Kidney epithelial cell (primary cell): ENCODE results near the gene VPS13D. TPM values are rescaled to one million over a fixed set of nuclear protein-coding genes. Genes with fewer than 3 reads are reported as not detected.
"Not testable (repeated sequence)": the region's sequence is repeated elsewhere in the genome, so short reads cannot be mapped to it uniquely, and the experiment has no call there.

Source experiments
- DNase-seq: peaks from one replicate; pipeline ENCODE4 v3.0.0-alpha.2; 2010; ENCODE audit warnings: low read depth
- H3K27me3 ChIP-seq: 2 replicates; pipeline ENCODE4 v1.6.0; 2011; ENCODE audit warnings: low read length; ENCODE audit not compliant: control insufficient read depth, insufficient read depth
- H3K36me3 ChIP-seq: 2 replicates; pipeline ENCODE4 v1.5.1; 2011; ENCODE audit warnings: low read length; ENCODE audit not compliant: control insufficient read depth, insufficient read depth
- H3K4me3 ChIP-seq: 2 replicates; pipeline ENCODE4 v1.5.1; 2011; ENCODE audit warnings: low read depth, mild to moderate bottlenecking, control low read depth, low read length
- total RNA-seq: library from RNA; depleted of rRNA; stranded (reverse); fragments of >200 nt; gene quantifications from 2 replicates; pipeline ENCODE4 v1.2.3, GENCODE V29; 2015
- TF ChIP-seq, protein P1 (sequence below): IDR thresholded peaks from 2 replicates; pipeline ENCODE4 v1.5.1; 2011; ENCODE audit warnings: mild to moderate bottlenecking, moderate library complexity, low read length, control low read depth, inconsistent platforms; ENCODE audit not compliant: insufficient read depth, poor library complexity, severe bottlenecking

Gene VPS13D
- total RNA-seq, 1 donor from 2014 or later, result 22.2 TPM

DNA sequence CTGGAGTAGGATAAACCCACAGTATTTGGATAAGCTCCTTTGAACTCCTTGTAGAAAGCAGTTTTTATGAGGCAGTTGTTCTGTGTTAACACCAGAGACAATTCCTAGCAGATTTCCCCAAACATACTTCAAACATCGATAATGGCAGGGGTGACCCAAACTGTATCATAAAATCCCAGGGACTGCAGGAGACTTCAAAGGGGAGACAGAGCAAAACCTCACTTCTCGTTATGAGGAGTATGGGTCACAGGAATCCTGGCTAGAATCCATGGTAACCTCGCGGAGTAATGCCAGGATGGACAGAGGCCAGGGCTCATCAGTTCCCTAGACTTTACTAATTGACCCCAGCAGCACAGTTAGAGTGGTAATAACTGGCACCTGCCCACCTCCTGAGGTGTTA, 240.2 kb downstream of the VPS13D start:
- TF ChIP-seq, protein P1, sequence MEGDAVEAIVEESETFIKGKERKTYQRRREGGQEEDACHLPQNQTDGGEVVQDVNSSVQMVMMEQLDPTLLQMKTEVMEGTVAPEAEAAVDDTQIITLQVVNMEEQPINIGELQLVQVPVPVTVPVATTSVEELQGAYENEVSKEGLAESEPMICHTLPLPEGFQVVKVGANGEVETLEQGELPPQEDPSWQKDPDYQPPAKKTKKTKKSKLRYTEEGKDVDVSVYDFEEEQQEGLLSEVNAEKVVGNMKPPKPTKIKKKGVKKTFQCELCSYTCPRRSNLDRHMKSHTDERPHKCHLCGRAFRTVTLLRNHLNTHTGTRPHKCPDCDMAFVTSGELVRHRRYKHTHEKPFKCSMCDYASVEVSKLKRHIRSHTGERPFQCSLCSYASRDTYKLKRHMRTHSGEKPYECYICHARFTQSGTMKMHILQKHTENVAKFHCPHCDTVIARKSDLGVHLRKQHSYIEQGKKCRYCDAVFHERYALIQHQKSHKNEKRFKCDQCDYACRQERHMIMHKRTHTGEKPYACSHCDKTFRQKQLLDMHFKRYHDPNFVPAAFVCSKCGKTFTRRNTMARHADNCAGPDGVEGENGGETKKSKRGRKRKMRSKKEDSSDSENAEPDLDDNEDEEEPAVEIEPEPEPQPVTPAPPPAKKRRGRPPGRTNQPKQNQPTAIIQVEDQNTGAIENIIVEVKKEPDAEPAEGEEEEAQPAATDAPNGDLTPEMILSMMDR, result no peak
- no peak overlapping the region for H3K4me3 ChIP-seq
- H3K27me3 ChIP-seq, result no peaks in the 10 kb centered on the region
- no peak for DNase-seq
- no peaks in the 10 kb centered on the region for H3K36me3 ChIP-seq

DNA sequence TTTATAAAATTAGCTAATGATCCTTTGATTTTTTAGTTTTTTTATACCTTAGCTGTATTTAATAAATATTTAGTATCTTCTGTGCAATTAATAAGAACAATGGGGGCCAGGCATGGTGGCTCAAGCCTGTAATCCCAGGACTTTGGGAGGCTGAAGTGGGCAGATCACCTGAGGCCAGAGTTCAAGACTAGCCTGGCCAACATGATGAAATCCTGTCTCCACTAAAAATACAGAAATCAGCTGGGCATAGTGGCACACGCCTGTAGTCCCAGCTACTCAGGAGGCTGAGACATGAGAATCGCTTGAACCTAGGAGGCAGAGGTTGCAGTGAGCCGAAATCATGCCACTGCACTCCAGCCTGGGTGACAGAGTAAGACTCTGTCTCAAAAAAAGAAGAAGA, 241.1 kb downstream of the VPS13D start:
- not testable (repeated sequence) for H3K27me3 ChIP-seq, H3K4me3 ChIP-seq, H3K36me3 ChIP-seq, DNase-seq

DNA sequence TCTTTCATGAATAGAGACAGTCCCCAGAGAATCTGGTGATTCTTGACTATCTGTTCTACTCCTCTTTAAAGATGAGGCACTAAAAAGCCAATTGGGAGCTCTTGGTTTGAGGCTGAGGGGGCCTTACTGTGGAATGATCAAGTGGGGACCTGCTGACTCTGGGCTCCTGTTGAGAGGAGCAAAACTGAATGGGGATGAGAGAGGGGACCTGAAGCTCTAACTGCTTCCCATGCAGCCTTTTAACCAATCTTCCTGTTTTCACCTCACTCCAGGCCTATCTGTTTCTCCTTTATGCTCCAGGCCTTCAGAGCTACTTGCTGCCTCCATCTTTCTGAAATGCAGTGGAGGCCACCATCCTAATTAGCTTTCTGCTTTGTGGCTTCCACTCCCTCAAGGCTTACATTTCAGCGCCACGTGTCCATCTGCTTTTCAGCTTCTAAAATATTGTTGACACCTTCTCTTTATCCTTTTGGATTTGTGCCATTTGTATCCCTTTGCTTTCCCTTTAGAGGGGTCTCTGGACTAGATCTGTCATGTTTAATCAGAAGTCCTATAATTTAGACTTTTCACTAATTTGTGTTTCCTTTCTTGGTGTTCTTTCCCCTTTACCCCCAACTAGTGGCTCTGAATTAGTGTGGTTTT, 242.4 kb downstream of the VPS13D start:
- TF ChIP-seq, protein P1, result no peak
- no peak for DNase-seq
- no peaks in the 10 kb centered on the region for H3K27me3 ChIP-seq

DNA sequence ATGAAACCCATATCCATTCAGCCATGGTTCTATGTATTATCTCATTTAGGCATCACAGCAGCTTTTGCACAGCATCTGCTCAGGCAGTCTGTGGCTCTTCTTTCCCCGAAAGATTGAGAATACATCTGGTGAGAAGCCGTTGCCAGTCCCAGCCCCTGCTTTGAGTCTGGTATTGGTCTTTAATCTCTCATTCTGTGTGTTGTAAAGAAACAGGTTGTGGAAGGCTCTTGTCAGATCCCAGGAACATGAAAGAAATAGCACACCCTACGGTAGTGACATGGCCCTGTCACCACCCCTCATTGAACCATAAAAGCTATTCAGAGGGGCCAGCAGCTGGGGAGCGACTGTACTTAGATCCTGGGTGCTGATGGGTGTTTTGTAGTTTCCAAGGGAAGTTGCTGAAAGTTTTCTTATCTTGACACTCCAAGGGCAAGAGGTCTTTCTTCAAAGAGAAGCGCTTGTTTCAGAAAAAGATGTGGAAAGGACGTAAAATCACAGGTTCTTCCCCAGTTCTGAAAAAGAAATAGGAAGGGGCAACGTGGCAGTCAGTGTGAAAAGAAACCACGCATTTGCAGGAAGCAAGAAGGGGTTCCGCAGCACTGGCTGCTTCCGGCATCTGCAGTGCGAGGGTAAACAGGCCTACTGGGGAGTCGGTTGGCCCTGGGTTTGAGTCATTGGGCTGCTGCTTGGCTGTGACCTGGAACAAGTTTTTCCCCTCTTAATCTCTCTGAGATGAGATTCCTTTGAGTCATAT, 243.1 kb downstream of the VPS13D start:
- H3K4me3 ChIP-seq, result no peak overlapping the region
- no peaks in the 10 kb centered on the region for H3K36me3 ChIP-seq
- TF ChIP-seq, protein P1, result no peak
- H3K27me3 ChIP-seq, result no peaks in the 10 kb centered on the region
- no peak for DNase-seq

More for the DNA sequence above, 242.4 kb downstream of the VPS13D start:
- H3K36me3 ChIP-seq, result no peaks in the 10 kb centered on the region
- no peak overlapping the region for H3K4me3 ChIP-seq

DNA sequence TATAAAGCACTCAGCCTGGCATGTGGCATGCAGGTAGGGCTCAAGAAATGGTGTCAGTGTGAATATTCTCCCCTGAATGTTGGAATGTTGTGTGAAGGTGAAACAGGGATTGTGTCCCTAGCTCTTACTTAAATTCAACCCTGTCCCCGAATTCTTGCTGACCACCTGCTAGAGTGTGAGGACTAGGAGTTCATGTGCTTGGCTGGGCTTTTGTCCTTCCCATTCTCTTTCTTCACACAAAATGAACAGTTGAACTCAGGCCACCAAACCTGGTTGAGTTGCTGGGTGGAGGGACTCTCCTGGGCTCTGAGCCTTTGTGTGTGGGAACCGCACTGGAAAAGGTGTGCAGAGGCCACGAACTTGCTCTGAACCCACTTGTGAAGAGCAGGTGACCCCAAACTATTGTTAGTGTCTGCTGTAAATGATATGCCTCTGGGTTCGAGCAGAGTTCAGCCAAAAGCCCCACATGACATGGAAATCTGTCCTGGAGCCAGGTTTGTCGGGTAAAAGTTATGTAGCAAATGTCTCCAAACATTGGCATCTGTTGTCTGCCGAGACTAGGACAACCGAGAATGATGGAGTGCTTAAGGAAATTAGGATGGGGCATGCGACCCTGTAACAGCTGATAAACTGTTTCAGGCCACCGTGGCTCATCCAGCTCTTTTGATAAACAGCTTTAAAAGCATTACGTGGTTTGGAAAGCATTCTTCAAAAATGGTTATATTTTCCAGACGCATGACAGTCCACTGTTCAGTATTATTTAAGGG, 243.9 kb downstream of the VPS13D start:
- TF ChIP-seq, protein P1, result no peak
- Histone ChIP-seq H3K36me3 (no peaks in the 10 kb centered on the region), H3K4me3 (no peak overlapping the region), H3K27me3 (no peaks in the 10 kb centered on the region)
- DNase-seq, result no peak

DNA sequence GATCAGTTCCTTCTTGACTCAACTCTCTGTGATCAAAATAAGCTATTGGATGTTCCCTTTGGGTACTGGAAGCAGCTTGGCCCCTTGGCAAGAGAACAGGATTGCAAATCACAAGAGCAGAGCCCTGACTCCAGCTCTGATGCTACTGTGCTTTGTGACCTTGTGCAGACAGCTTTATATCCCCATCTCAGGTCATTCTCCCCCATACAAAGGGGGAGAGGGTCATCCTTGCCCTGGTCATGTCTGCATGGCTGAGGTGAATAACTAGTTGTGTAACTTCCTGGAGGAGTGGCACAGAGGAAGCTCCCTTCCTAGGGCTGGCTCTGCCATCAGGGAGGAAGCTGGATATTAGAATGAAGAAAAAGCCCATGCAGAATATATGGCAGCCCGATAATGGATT, 245.3 kb downstream of the VPS13D start:
- Histone ChIP-seq H3K27me3 (no peaks in the 10 kb centered on the region), H3K4me3 (no peak overlapping the region), H3K36me3 (no peaks in the 10 kb centered on the region)
- TF ChIP-seq, protein P1, result no peak
- no peak for DNase-seq
